PC-9 (cell line): ENCODE results near the gene SCUBE2. TPM values are rescaled to one million over a fixed set of nuclear protein-coding genes. Genes with fewer than 3 reads are reported as not detected.

ENCODE experiments used
- BruUV-seq: library from RNA; stranded (reverse); fragments of 400-500 nt; replicated peaks from 2 replicates; lab custom pipeline; 2021; lab: Mats Ljungman, UMichigan
- CTCF ChIA-PET: fragments of 300-600 bp; sonication (Branson Sonifier 250); formaldehyde crosslinking; loops from one replicate; lab custom pipeline; 2022; ENCODE audit warnings: antibody characterized with exemption; lab: Charles Lee
- POLR2A ChIA-PET: fragments of 300-600 bp; sonication (Branson Sonifier 250); formaldehyde crosslinking; loops from one replicate; lab custom pipeline; 2022; ENCODE audit warnings: antibody characterized with exemption; ENCODE audit not compliant: unreplicated experiment; lab: Charles Lee
- DNase-seq, 2 experiments: peaks; one replicate each; pipeline versions ENCODE4 v3.0.0 to v3.0.0-alpha.2; 2015 to 2022; ENCODE audit warnings: mixed read lengths in 1 of 2
- H2AFZ ChIP-seq: fragments of 200-600 bp; sonication (generic); 2 replicates; pipeline ENCODE4 v1.8.1; 2017; ENCODE audit warnings: antibody characterized with exemption
- H3F3A ChIP-seq: fragments of 200-600 bp; sonication (generic); 2 replicates; pipeline ENCODE4 v1.8.1; 2017; ENCODE audit warnings: antibody characterized with exemption, mild to moderate bottlenecking, low read depth; ENCODE audit not compliant: insufficient read depth
- H3K27ac ChIP-seq: fragments of 200-600 bp; sonication (generic); 2 replicates; pipeline ENCODE4 v1.6.1; 2016; ENCODE audit warnings: mixed run types
- H3K27me3 ChIP-seq: fragments of 200-600 bp; sonication (generic); 2 replicates; pipeline ENCODE4 v1.6.1; 2016; ENCODE audit warnings: low read depth, mixed run types; ENCODE audit not compliant: insufficient read depth
- H3K36me3 ChIP-seq: fragments of 200-600 bp; sonication (generic); 2 replicates; pipeline ENCODE4 v1.6.1; 2016; ENCODE audit warnings: low read depth, mixed run types
- H3K4me1 ChIP-seq: fragments of 200-600 bp; sonication (generic); replicated peaks from 2 replicates; pipeline ENCODE4 v1.6.1; 2016; ENCODE audit warnings: mixed run types; ENCODE audit not compliant: insufficient read depth
- H3K4me2 ChIP-seq: fragments of 200-600 bp; sonication (generic); 2 replicates; pipeline ENCODE4 v1.6.1; 2017; ENCODE audit warnings: mixed run types
- H3K4me3 ChIP-seq: fragments of 200-600 bp; sonication (generic); 2 replicates; pipeline ENCODE4 v1.6.1; 2016; ENCODE audit warnings: mixed run types
- H3K79me2 ChIP-seq: fragments of 200-600 bp; sonication (generic); 2 replicates; pipeline ENCODE4 v1.6.1; 2017; ENCODE audit warnings: low read depth, mixed run types
- H3K9me2 ChIP-seq: fragments of 200-600 bp; sonication (generic); 2 replicates; pipeline ENCODE4 v1.8.1; 2017; ENCODE audit warnings: mild to moderate bottlenecking; ENCODE audit not compliant: insufficient read depth
- H3K9me3 ChIP-seq: fragments of 200-600 bp; sonication (generic); 2 replicates; pipeline ENCODE4 v1.8.1; 2016; ENCODE audit warnings: low read depth; ENCODE audit not compliant: insufficient read depth
- H4K20me1 ChIP-seq: fragments of 200-600 bp; sonication (generic); 2 replicates; pipeline ENCODE4 v1.8.1; 2017; ENCODE audit not compliant: insufficient read depth
- EZH2 ChIP-seq: fragments of 200-600 bp; sonication (generic); IDR thresholded peaks from 2 replicates; pipeline ENCODE4 v1.8.0; 2017; ENCODE audit warnings: antibody characterized with exemption, low read depth
- intact Hi-C: fragments of 100-400 bp; cut with micrococcal nuclease; formaldehyde crosslinking; loops from one replicate; pipeline ENCODE4 v1.10.0; 2022; ENCODE audit not compliant: unreplicated experiment
- total RNA-seq: library from RNA; stranded (reverse); gene quantifications from 2 replicates; pipeline ENCODE4 v1.2.3, GENCODE V29; 2021
- TF ChIP-seq, protein P1 (sequence below): fragments of 200-600 bp; sonication (generic); conservative IDR thresholded peaks from 2 replicates; pipeline ENCODE4 v1.6.1; 2017; ENCODE audit warnings: mixed run types, antibody characterized with exemption, mild to moderate bottlenecking, moderate library complexity

Gene SCUBE2
- total RNA-seq, 1 experiment from 2014 or later: not detected

GRCh38 chr11:9081153-9081552 lies 10.2 kb downstream of the SCUBE2 start:
- POLR2A ChIA-PET: no interaction called here
- no TSS peak for BruUV-seq
- no peaks in the 10 kb centered on the region for H3K27me3 ChIP-seq

DNA sequence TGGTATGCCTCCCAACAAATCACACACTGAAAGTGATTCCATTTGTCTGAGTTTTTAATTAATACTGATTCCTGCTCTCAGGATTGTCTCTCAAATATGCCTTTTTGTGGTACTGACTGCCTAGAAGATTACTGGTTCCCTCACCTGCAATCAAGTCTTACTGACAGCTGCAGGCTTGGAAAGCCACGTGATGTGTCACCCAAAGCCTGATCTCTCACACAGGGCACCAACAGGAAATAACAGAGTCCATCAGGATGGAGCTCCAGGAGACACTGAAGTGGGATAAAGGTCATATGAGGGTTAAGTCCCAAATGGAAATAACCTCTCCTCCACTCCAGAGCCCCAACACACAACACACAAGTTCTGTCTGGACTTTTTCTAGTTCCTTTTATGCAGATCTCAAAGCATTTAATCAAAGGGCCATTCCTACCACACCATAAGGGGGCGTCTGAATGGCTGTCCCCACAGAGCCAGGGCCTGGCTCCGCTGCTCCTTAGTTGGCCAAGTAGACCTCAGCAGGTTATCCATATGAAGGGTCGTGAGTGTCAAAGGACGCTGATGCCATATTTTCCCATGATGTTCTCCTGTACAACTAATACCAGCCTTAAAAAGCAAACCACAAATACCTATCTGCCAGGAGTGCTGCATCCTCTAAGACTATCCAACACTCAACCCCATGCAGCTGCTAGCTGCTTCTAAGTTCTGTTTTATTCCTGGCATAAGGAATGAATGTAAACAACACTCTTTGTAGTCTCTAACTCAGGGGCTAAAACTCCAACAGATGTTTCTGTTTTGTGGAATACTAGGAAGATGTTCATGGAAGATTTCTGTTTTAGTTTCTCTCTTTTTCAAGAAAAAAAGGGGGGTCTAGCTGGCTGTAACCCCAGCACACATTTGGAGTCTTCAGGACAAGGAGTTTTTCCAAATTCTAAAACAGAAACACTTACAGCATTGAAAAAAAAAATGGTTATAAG lies 13.0 kb downstream of the SCUBE2 start:
- H3K4me2 ChIP-seq: no peak overlapping the region
- H3K36me3 ChIP-seq: no peaks in the 10 kb centered on the region
- BruUV-seq: no TSS peak
- peaks cover 6% of the 10 kb centered on the region for H3K4me1 ChIP-seq
- POLR2A ChIA-PET: no interaction called here
- H3K27me3 ChIP-seq: no peaks in the 10 kb centered on the region
- H2AFZ ChIP-seq: no peak overlapping the region
- no peaks in the 10 kb centered on the region for H3K79me2 ChIP-seq
- no peak for DNase-seq
- no peaks in the 10 kb centered on the region for H3F3A ChIP-seq
- H4K20me1 ChIP-seq: no peaks in the 10 kb centered on the region
- no peaks in the 10 kb centered on the region for H3K9me2 ChIP-seq
- intact Hi-C loops: no loop called here
- H3K27ac ChIP-seq: no peak overlapping the region
- no peak overlapping the region for H3K4me3 ChIP-seq
- TF ChIP-seq, protein P1, sequence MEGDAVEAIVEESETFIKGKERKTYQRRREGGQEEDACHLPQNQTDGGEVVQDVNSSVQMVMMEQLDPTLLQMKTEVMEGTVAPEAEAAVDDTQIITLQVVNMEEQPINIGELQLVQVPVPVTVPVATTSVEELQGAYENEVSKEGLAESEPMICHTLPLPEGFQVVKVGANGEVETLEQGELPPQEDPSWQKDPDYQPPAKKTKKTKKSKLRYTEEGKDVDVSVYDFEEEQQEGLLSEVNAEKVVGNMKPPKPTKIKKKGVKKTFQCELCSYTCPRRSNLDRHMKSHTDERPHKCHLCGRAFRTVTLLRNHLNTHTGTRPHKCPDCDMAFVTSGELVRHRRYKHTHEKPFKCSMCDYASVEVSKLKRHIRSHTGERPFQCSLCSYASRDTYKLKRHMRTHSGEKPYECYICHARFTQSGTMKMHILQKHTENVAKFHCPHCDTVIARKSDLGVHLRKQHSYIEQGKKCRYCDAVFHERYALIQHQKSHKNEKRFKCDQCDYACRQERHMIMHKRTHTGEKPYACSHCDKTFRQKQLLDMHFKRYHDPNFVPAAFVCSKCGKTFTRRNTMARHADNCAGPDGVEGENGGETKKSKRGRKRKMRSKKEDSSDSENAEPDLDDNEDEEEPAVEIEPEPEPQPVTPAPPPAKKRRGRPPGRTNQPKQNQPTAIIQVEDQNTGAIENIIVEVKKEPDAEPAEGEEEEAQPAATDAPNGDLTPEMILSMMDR: no peak
- no peak for TF ChIP-seq EZH2
- CTCF ChIA-PET: no interaction called here
- H3K9me3 ChIP-seq: no peaks in the 10 kb centered on the region

More at GRCh38 chr11:9081153-9081552, 10.2 kb downstream of the SCUBE2 start:
- peaks cover 6% of the 10 kb centered on the region for H3K4me1 ChIP-seq
- no peaks in the 10 kb centered on the region for H3K79me2 ChIP-seq
- DNase-seq: no peak
- H4K20me1 ChIP-seq: no peaks in the 10 kb centered on the region
- H3F3A ChIP-seq: no peaks in the 10 kb centered on the region
- H3K9me3 ChIP-seq: no peaks in the 10 kb centered on the region
- H2AFZ ChIP-seq: no peak overlapping the region
- intact Hi-C loops: no loop called here
- TF ChIP-seq, protein P1: no peak
- no peak for TF ChIP-seq EZH2
- no peak overlapping the region for H3K4me3 ChIP-seq
- no peak overlapping the region for H3K4me2 ChIP-seq
- H3K9me2 ChIP-seq: no peaks in the 10 kb centered on the region
- H3K27ac ChIP-seq: no peak overlapping the region
- CTCF ChIA-PET: no interaction called here
- no peaks in the 10 kb centered on the region for H3K36me3 ChIP-seq

GRCh38 chr11:9077164-9077563 lies 14.2 kb downstream of the SCUBE2 start:
- intact Hi-C loops: no loop called here
- no peaks in the 10 kb centered on the region for H3K79me2 ChIP-seq
- no TSS peak for BruUV-seq
- H3K27me3 ChIP-seq: no peaks in the 10 kb centered on the region
- CTCF ChIA-PET: interaction anchor here (0.6 kb wide), 1 partner anchor 372 kb away, joined by 7 read pairs; no protein-coding TSS in a partner anchor
- H3K4me3 ChIP-seq: no peak overlapping the region
- H3K9me3 ChIP-seq: no peaks in the 10 kb centered on the region
- peaks cover 6% of the 10 kb centered on the region for H3K4me1 ChIP-seq
- H2AFZ ChIP-seq: no peak overlapping the region
- H3K36me3 ChIP-seq: no peaks in the 10 kb centered on the region
- DNase-seq: no peak
- H3K27ac ChIP-seq: no peak overlapping the region
- H3K4me2 ChIP-seq: no peak overlapping the region
- H4K20me1 ChIP-seq: no peaks in the 10 kb centered on the region
- POLR2A ChIA-PET: interaction anchor here (0.6 to 0.7 kb wide), 2 partner anchors 81 to 294 kb away, joined by 3 read pairs; no protein-coding TSS in a partner anchor
- no peaks in the 10 kb centered on the region for H3F3A ChIP-seq
- no peaks in the 10 kb centered on the region for H3K9me2 ChIP-seq
- TF ChIP-seq, protein P1: no peak
- TF ChIP-seq EZH2: no peak
